Stimulated activated naive B cell treated with anti-CD40 and anti-IgM and Interleukin-4, amounts not matched to agents 10 μg/mL and 1 μg/mL and 100 μg/mL, for 72 hours (primary cell): ENCODE results near the gene PNPLA3.

Source experiments
- ATAC-seq, 2 donors: fragments of 150-1000 bp; cut with Tn5 transposase; replicated peaks; 2 replicates each; pipeline ENCODE4 v1.10.0; 2021; ENCODE audit warnings: moderate library complexity in 1 of 2
- DNase-seq: peaks from one replicate; pipeline ENCODE4 v3.0.0; 2021
- H3K27ac Mint-ChIP-seq: one replicate; pipeline ENCODE4 v1.8.0; 2022; ENCODE audit warnings: mild to moderate bottlenecking, mixed read lengths
- H3K27me3 Mint-ChIP-seq, 2 donors: one replicate each; pipeline ENCODE4 v1.8.0; 2022; ENCODE audit warnings: mixed read lengths in 2 of 2
- H3K36me3 Mint-ChIP-seq, 2 donors: one replicate each; pipeline ENCODE4 v1.8.0; 2022; ENCODE audit warnings: mixed read lengths in 2 of 2, mild to moderate bottlenecking in 1 of 2
- H3K4me1 Mint-ChIP-seq, 2 donors: one replicate each; pipeline ENCODE4 v1.8.0; 2022; ENCODE audit warnings: mixed read lengths in 2 of 2, mild to moderate bottlenecking in 1 of 2
- H3K4me3 Mint-ChIP-seq, 2 donors: one replicate each; pipeline ENCODE4 v1.8.0; 2022; ENCODE audit warnings: mild to moderate bottlenecking in 2 of 2, mixed read lengths in 2 of 2, moderate library complexity in 1 of 2
- H3K9me3 Mint-ChIP-seq, 2 donors: one replicate each; pipeline ENCODE4 v1.8.0; 2022; ENCODE audit warnings: mixed read lengths in 2 of 2, mild to moderate bottlenecking in 1 of 2

The PNPLA3 gene

GRCh38 chr22:43955040-43955882 lies 31.7 kb downstream of the PNPLA3 start, which contains the start of gene SAMM50:
Gene SAMM50, plus strand, starts transcription at chr22:43955442. Its CDS starts 136 bp downstream, at chr22:43955578.
- H3K27me3 Mint-ChIP-seq = peaks cover 4 to 12% of the 10 kb centered on the region in 2 donors
- ATAC-seq (peak; percentile 94), DNase-seq (peak; percentile 87)
- H3K4me3 Mint-ChIP-seq = peak within 1 kb of the TSS; percentile 87 to 95
- peaks cover 7 to 8% of the 10 kb centered on the region in 2 donors for H3K36me3 Mint-ChIP-seq
- H3K27ac Mint-ChIP-seq = peak within 1 kb of the TSS; percentile 97
- H3K4me1 Mint-ChIP-seq = peaks cover 20 to 31% of the 10 kb centered on the region in 2 donors
- no peaks in the 10 kb centered on the region for H3K9me3 Mint-ChIP-seq

DNA sequence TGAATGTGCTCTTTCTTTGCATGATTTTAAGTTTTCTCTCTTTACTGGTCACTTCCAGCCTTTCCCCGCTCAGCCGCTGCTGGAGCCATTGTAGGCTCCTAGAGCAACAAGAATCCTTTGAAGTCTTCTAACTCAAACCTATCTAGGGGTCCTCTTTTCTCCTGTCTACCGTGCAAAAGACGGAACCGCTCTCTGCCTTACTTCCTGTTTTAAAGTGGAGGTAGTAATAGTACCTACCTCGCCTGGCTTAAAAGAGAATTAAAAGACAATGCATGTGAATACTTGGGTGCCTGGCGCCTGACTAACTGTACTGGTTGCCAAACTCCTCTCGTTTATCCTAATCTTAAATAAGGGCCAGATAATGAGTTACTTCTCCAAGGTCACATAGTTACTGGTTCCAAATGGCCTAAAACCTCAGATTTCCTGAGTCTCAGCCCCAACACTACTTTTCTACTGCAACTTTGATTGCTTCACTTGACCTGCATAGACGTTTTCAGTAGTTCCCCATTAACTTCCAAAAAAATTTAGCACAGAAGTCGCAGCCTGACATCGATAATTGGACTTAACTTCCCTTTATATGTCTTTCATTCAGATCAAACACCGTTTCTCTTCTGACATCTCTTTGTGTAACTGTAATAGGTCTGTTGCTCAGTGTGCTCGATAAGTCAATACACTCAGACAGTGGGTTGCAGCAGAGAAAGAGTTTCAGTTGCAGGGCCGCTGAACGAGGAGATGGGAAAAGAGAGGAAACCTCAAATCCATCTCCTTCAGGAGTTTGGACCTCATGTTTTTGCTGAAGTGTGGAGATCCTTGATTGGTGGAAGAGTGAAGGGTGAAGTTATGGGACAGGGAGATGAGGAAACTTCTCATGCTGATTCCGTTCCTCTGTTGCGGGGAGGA lies 32.5 kb downstream of the PNPLA3 start:
- DNase-seq (no peak), ATAC-seq (peak; percentile 68 to 69)
- Mint-ChIP-seq H3K9me3 (no peaks in the 10 kb centered on the region), H3K27me3 (peaks cover 4 to 12% of the 10 kb centered on the region in 2 donors), H3K36me3 (peaks cover 7 to 12% of the 10 kb centered on the region in 2 donors), H3K4me1 (peaks cover 22 to 37% of the 10 kb centered on the region in 2 donors), H3K27ac (peak overlapping the region; percentile 97), H3K4me3 (peak overlapping the region; percentile 87 to 95)

- H3K4me1 Mint-ChIP-seq = peaks cover 22 to 37% of the 10 kb centered on the region in 2 donors
- H3K27me3 Mint-ChIP-seq = peaks cover 4 to 5% of the 10 kb centered on the region in 2 donors
- H3K27ac Mint-ChIP-seq = no peak overlapping the region
- H3K36me3 Mint-ChIP-seq = peaks cover 7 to 12% of the 10 kb centered on the region in 2 donors
- DNase-seq (no peak), ATAC-seq (no peak)
- H3K9me3 Mint-ChIP-seq = no peaks in the 10 kb centered on the region
- H3K4me3 Mint-ChIP-seq = peak overlapping the region; percentile 87 to 95
Measured at GRCh38 chr22:43956805-43957463, 33.3 kb downstream of the PNPLA3 start.

- Mint-ChIP-seq H3K36me3 (peaks cover 7 to 12% of the 10 kb centered on the region in 2 donors), H3K4me1 (peaks cover 22 to 37% of the 10 kb centered on the region in 2 donors), H3K9me3 (no peaks in the 10 kb centered on the region), H3K4me3 (peak overlapping the region in 1 of 2 donors; percentile 25), H3K27ac (no peak overlapping the region), H3K27me3 (no peaks in the 10 kb centered on the region)
- DNase-seq (no peak), ATAC-seq (no peak)
Measured at GRCh38 chr22:43957871-43958270, 34.3 kb downstream of the PNPLA3 start.

DNA sequence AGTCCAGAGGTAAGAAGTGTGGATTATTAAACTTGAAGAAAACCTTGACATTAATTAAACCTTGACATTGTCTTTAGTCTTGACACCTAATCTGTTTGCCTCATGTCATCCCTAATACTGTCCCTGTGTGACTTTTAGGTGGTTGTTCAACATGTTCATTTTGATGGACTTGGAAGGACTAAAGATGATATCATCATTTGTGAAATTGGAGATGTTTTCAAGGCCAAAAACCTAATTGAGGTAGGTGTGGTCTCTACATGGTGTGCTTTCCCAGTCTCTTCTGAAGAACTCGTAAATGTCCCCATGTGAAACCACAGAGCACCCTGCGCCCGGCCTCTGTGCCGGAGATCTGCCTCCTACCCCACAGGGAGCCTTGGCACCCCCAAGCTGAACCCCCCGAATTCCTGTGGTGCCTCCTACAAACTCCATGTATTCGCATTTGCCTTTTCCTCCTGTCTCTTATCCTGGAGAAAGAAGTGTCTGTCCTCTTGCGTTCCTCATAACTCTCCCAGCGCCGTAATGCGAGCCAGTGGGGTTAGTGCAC lies 40.8 kb downstream of the PNPLA3 start:
- Mint-ChIP-seq H3K4me1 (peaks cover 8 to 11% of the 10 kb centered on the region in 2 donors), H3K27me3 (no peaks in the 10 kb centered on the region), H3K27ac (no peak overlapping the region), H3K36me3 (peaks cover 36 to 47% of the 10 kb centered on the region in 2 donors), H3K4me3 (no peak overlapping the region), H3K9me3 (no peaks in the 10 kb centered on the region)
- ATAC-seq = no peak
- no peak for DNase-seq

GRCh38 chr22:43967069-43967468 lies 43.5 kb downstream of the PNPLA3 start:
- Mint-ChIP-seq H3K27ac (no peak overlapping the region), H3K27me3 (no peaks in the 10 kb centered on the region), H3K9me3 (no peaks in the 10 kb centered on the region), H3K36me3 (peaks cover 42 to 56% of the 10 kb centered on the region in 2 donors), H3K4me3 (no peak overlapping the region), H3K4me1 (peaks cover 5 to 11% of the 10 kb centered on the region in 2 donors)
- no peak for ATAC-seq
- no peak for DNase-seq

- ATAC-seq = no peak
- Mint-ChIP-seq H3K9me3 (no peaks in the 10 kb centered on the region), H3K4me3 (no peak overlapping the region), H3K27me3 (no peaks in the 10 kb centered on the region), H3K4me1 (peaks cover 5 to 11% of the 10 kb centered on the region in 2 donors), H3K36me3 (peaks cover 44 to 62% of the 10 kb centered on the region in 2 donors), H3K27ac (no peak overlapping the region)
- no peak for DNase-seq
Measured at GRCh38 chr22:43968614-43969013, 45.0 kb downstream of the PNPLA3 start.

DNA sequence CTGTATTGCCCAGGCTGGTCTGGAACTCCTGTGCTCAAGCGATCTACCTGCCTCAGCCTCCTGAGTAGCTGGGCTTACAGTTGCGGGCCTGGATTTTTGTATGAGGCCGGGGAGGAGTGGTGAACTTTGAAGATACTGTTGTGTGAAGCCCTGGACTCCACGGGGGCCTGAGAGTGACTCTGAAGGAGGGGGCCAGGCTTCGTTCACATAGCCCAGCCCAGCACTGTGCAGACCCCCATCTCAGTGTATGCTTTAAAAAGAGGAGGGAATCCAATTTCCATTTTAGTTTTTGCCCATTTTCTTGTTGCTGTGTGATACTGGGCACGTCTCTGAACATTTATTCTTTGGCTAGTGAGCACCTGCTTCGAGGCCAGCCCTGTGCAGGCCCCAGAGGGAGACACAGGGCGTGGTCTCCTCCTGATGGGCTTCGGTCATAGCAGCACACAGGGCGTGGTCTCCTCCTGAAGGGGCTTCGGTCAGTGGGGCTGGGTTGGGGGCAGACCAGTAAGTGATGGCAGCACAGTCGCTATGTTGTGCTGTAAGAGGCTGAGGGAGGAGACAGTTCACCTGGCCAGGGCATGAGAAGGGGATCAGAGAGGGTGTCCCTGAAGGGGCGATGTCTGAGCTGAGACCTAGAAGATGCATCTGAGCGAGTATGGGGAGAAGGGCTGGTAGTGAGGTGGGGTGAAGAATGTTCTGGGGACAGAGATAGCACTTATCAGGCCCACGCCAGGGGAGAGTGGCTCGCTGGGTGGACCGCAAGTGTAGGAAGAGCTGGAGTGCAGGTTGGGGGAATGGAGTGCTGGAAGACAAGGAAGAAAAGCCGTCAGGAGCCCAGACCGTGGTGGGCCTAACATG lies 45.6 kb downstream of the PNPLA3 start:
- Mint-ChIP-seq H3K27ac (peak overlapping the region; percentile 48), H3K9me3 (no peaks in the 10 kb centered on the region), H3K36me3 (peaks cover 47 to 64% of the 10 kb centered on the region in 2 donors), H3K4me3 (no peak overlapping the region), H3K27me3 (no peaks in the 10 kb centered on the region), H3K4me1 (peaks cover under 1 to 9% of the 10 kb centered on the region in 2 donors)
- ATAC-seq (no peak), DNase-seq (no peak)

DNA sequence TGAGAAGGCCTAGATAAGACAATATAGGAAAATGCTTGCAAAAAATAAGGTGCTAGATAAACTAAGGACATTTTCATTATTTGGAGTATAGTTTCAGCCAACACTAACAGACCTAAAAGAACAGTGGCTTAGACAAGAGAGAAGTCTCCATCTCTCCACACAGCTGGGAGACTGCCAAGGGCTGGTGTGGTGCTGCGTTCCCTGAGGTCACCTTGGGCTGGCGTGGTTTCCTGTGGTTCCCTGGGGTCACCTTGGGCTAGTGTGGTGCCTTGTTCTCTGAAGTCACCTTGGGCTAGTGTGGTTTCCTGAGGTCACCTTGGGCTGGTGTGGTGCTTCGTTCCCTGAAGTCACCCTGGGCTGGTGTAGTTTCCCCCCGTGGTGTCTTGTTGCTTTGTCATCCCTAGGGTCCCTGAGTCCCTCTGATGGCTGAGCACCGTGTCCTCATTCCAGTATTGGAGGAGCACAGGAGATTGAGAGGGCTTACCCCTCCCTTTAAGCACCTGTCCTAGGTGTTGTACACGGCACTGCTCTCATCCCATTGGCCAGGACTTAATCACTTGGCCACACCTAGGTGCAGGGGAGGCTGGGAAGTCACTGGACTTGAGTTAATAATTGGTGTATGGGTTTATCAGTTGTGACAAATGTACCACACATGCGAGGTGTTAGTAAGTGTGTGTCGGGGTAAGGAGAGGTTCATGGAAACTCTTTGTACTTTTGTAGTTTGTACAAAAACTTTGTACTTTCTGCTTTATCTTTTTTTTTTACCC lies 46.6 kb downstream of the PNPLA3 start:
- Mint-ChIP-seq H3K36me3 (peaks cover 45 to 57% of the 10 kb centered on the region in 2 donors), H3K27ac (no peak overlapping the region), H3K4me1 (peaks cover 0 to 5% of the 10 kb centered on the region in 2 donors), H3K9me3 (no peaks in the 10 kb centered on the region), H3K4me3 (no peak overlapping the region), H3K27me3 (no peaks in the 10 kb centered on the region)
- DNase-seq (no peak), ATAC-seq (no peak)

- H3K27me3 Mint-ChIP-seq = no peaks in the 10 kb centered on the region
- no peaks in the 10 kb centered on the region for H3K9me3 Mint-ChIP-seq
- peaks cover 49 to 66% of the 10 kb centered on the region in 2 donors for H3K36me3 Mint-ChIP-seq
- no peak overlapping the region for H3K4me3 Mint-ChIP-seq
- no peak for ATAC-seq
- peaks cover 0 to 5% of the 10 kb centered on the region in 2 donors for H3K4me1 Mint-ChIP-seq
- H3K27ac Mint-ChIP-seq = no peak overlapping the region
- DNase-seq = no peak
Measured at GRCh38 chr22:43971112-43971511, 47.5 kb downstream of the PNPLA3 start.

DNA sequence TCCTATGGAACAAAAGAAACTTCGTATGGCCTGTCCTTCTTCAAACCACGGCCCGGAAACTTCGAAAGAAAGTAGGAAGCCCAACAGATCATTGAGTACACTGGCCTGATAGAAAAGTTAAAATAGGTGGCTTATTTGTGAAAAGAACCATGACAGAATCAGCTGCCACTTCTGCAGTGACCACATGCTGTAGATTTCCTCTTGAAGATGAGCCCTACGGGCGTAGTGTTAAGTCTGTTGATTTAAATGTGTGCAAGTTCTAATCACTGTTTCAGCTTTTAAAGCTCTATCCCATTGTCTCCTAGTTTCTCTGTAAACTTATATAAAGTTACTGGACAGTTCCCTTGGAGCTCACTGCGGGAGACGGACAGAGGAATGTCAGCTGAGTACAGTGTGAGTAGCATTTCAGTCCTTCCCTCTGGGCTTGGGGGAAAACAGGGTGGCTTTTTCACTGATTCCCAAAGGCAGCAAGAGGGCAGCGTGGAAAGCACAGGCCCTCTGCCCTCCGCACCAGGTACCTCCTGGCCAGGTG lies 49.4 kb downstream of the PNPLA3 start:
- no peaks in the 10 kb centered on the region for H3K27me3 Mint-ChIP-seq
- ATAC-seq (no peak), DNase-seq (no peak)
- peaks cover 51 to 62% of the 10 kb centered on the region in 2 donors for H3K36me3 Mint-ChIP-seq
- no peak overlapping the region for H3K4me3 Mint-ChIP-seq
- peak overlapping the region; percentile 20 for H3K27ac Mint-ChIP-seq
- H3K9me3 Mint-ChIP-seq = no peaks in the 10 kb centered on the region
- peaks cover 0 to 5% of the 10 kb centered on the region in 2 donors for H3K4me1 Mint-ChIP-seq

- Mint-ChIP-seq H3K4me3 (no peak overlapping the region), H3K27me3 (no peaks in the 10 kb centered on the region), H3K36me3 (peaks cover 52 to 58% of the 10 kb centered on the region in 2 donors), H3K4me1 (peaks cover 0 to 5% of the 10 kb centered on the region in 2 donors), H3K9me3 (no peaks in the 10 kb centered on the region), H3K27ac (no peak overlapping the region)
- ATAC-seq (no peak), DNase-seq (no peak)
Measured at GRCh38 chr22:43974028-43974545, 50.5 kb downstream of the PNPLA3 start.
